SK-N-SH (cell line): Measurements from ENCODE around the gene TBC1D1.

ENCODE experiments used
- EZH2phosphoT487 ChIP-seq: fragments of 200-600 bp; sonication (generic); IDR thresholded peaks from 2 replicates; pipeline ENCODE4 v1.6.1; 2017; ENCODE audit warnings: low read depth, mixed run types, mild to moderate bottlenecking, antibody characterized with exemption, moderate library complexity, borderline replicate concordance
- FOXJ3 ChIP-seq: sonication (generic); formaldehyde crosslinking; IDR thresholded peaks from 2 replicates; pipeline ENCODE4 v1.5.1; 2020; ENCODE audit warnings: mild to moderate bottlenecking, missing genetic modification reagents
- MXI1 ChIP-seq: IDR thresholded peaks from 2 replicates; pipeline ENCODE4 v1.6.1; 2012; ENCODE audit warnings: mild to moderate bottlenecking, low read depth, low read length, improper control_type of control experiment
- TF ChIP-seq, protein P1 (sequence below): IDR thresholded peaks from 2 replicates; pipeline ENCODE4 v1.4.0; 2012; ENCODE audit warnings: low read depth
- TF ChIP-seq, protein P2 (sequence below): fragments of 200-600 bp; sonication (generic); IDR thresholded peaks from 2 replicates; pipeline ENCODE4 v1.6.1; 2017; ENCODE audit warnings: antibody characterized with exemption, mild to moderate bottlenecking, moderate library complexity

DNA sequence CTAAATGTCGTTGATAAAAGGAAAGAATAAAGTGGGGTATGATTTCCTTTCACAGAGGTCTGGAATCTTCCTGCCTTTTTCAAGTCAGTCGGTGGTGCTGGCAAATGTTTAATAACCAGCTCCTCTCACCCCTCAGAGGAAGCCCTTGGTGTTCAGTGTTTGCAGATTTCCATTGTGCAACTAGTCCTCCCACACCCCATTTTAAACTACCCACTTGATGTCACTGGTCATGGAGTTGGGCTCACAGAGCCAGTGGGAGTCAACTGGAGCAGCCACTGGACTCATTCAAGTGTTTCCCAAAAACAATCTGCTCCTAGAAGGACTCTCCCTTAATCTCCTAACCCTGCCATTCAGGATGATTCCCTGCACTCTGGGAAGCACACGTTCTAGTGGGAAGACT, 218.5 kb downstream of the TBC1D1 start:
- TF ChIP-seq, protein P1, sequence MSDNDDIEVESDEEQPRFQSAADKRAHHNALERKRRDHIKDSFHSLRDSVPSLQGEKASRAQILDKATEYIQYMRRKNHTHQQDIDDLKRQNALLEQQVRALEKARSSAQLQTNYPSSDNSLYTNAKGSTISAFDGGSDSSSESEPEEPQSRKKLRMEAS: no peak
- TF ChIP-seq MXI1 (no peak), FOXJ3 (CRISPR knock-in tag) (no peak), EZH2phosphoT487 (no peak)
- TF ChIP-seq, protein P2, sequence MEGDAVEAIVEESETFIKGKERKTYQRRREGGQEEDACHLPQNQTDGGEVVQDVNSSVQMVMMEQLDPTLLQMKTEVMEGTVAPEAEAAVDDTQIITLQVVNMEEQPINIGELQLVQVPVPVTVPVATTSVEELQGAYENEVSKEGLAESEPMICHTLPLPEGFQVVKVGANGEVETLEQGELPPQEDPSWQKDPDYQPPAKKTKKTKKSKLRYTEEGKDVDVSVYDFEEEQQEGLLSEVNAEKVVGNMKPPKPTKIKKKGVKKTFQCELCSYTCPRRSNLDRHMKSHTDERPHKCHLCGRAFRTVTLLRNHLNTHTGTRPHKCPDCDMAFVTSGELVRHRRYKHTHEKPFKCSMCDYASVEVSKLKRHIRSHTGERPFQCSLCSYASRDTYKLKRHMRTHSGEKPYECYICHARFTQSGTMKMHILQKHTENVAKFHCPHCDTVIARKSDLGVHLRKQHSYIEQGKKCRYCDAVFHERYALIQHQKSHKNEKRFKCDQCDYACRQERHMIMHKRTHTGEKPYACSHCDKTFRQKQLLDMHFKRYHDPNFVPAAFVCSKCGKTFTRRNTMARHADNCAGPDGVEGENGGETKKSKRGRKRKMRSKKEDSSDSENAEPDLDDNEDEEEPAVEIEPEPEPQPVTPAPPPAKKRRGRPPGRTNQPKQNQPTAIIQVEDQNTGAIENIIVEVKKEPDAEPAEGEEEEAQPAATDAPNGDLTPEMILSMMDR: no peak
